Myocyte (in vitro differentiated cells): ENCODE measurements around the gene AAK1. TPM values are rescaled to one million over a fixed set of nuclear protein-coding genes. Genes with fewer than 3 reads are reported as not detected.

ENCODE experiments used
- total RNA-seq: library from RNA; depleted of rRNA; stranded (reverse); fragments of >200 nt; gene quantifications from 2 replicates; pipeline ENCODE4 v1.2.3, GENCODE V29; 2014

Gene AAK1
- total RNA-seq, 1 donor from 2014 or later: 39.0 TPM

Other genes with a start within 250 kb of the AAK1 start
- 33.1 and 34.7 TPM in 2 replicates for gene NFU1, start 206.3 kb downstream of the AAK1 start, total RNA-seq
- 18.1 and 28.5 TPM in 2 replicates for gene ANXA4, start 98.4 kb upstream of the AAK1 start, total RNA-seq
- 9.7 and 13.6 TPM in 2 replicates for gene GMCL1, start 185.9 kb upstream of the AAK1 start, total RNA-seq